HEK293T (cell line): ENCODE measurements around the gene NEDD9.

ENCODE experiments used
- BHLHE40 ChIP-seq: fragments of 450-650 bp; IDR thresholded peaks from 2 replicates; pipeline ENCODE4 v1.6.1; 2016; ENCODE audit warnings: mild to moderate bottlenecking, moderate library complexity, borderline replicate concordance
- FOXM1 ChIP-seq: fragments of 450-650 bp; IDR thresholded peaks from 2 replicates; pipeline ENCODE4 v1.6.1; 2017; ENCODE audit warnings: mild to moderate bottlenecking, borderline replicate concordance
- LEF1 ChIP-seq: fragments of 450-650 bp; IDR thresholded peaks from 2 replicates; pipeline ENCODE4 v1.6.1; 2017; ENCODE audit warnings: mild to moderate bottlenecking, borderline replicate concordance
- TARDBP ChIP-seq: fragments of 450-650 bp; IDR thresholded peaks from 2 replicates; pipeline ENCODE4 v1.6.1; 2016

GRCh38 chr6:11204794-11205366 lies 27.6 kb downstream of the NEDD9 start:
- TF ChIP-seq BHLHE40 (no peak), TARDBP (no peak), LEF1 (no peak), FOXM1 (no peak)
